ENCODE data around the gene FABP3.
A peak's percentile ranks its signal among the peaks of the same experiment; 100 is the strongest.
"Not testable (repeated sequence)": the region's sequence is repeated elsewhere in the genome, so short reads cannot be mapped to it uniquely, and the experiment has no call there.

FABP3 gene

GRCh38 chr1:31398246-31398645 lies 25.4 kb upstream of the FABP3 start:
- DNase-seq (ENCODE audit: low read depth in 2 of 2): no peak

- DNase-seq (ENCODE audit: low read depth in 2 of 2): no peak
Measured at GRCh38 chr1:31397360-31398095, 24.7 kb upstream of the FABP3 start.

- no peak for DNase-seq (ENCODE audit: low read depth in 2 of 2)
Measured at GRCh38 chr1:31396633-31397351, 23.9 kb upstream of the FABP3 start.

- DNase-seq (ENCODE audit: low read depth in 2 of 2): peak; percentile 71 to 80
Measured at GRCh38 chr1:31394584-31395193, 21.8 kb upstream of the FABP3 start.

GRCh38 chr1:31393463-31393862 lies 20.6 kb upstream of the FABP3 start:
- no peak for DNase-seq (ENCODE audit: low read depth in 2 of 2)

- DNase-seq (ENCODE audit: low read depth in 2 of 2): no peak
Measured at GRCh38 chr1:31390071-31390470, 17.2 kb upstream of the FABP3 start.

- no peak for DNase-seq (ENCODE audit: low read depth in 2 of 2)
Measured at GRCh38 chr1:31389616-31390015, 16.7 kb upstream of the FABP3 start.

- DNase-seq (ENCODE audit: low read depth in 2 of 2): no peak
Measured at GRCh38 chr1:31387612-31388011, 14.7 kb upstream of the FABP3 start.

- DNase-seq (ENCODE audit: low read depth in 2 of 2): not testable (repeated sequence)
Measured at GRCh38 chr1:31386576-31387243, 13.8 kb upstream of the FABP3 start.

- DNase-seq (ENCODE audit: low read depth in 2 of 2): no peak
Measured at GRCh38 chr1:31383967-31384366, 11.1 kb upstream of the FABP3 start.

- DNase-seq (ENCODE audit: low read depth in 2 of 2): no peak
Measured at GRCh38 chr1:31382379-31382989, 9.6 kb upstream of the FABP3 start.

GRCh38 chr1:31381394-31382294 lies 8.8 kb upstream of the FABP3 start:
- no peak for DNase-seq (ENCODE audit: low read depth in 2 of 2)

- DNase-seq (ENCODE audit: low read depth in 2 of 2): no peak
Measured at GRCh38 chr1:31380181-31380580, 7.3 kb upstream of the FABP3 start.

- DNase-seq (ENCODE audit: low read depth in 2 of 2): no peak
Measured at GRCh38 chr1:31378001-31378400, 5.1 kb upstream of the FABP3 start.

- no peak for DNase-seq (ENCODE audit: low read depth in 2 of 2)
Measured at GRCh38 chr1:31377364-31377863, 4.5 kb upstream of the FABP3 start.

- no peak for DNase-seq (ENCODE audit: low read depth in 2 of 2)
Measured at GRCh38 chr1:31376375-31377134, 3.7 kb upstream of the FABP3 start.

- DNase-seq (ENCODE audit: low read depth in 2 of 2): no peak
Measured at GRCh38 chr1:31374511-31375196, 1.8 kb upstream of the FABP3 start.

- DNase-seq (ENCODE audit: low read depth in 2 of 2): no peak
Measured at GRCh38 chr1:31373897-31374486, 1.1 kb upstream of the FABP3 start.

- DNase-seq (ENCODE audit: low read depth in 2 of 2): no peak
Measured at GRCh38 chr1:31372751-31373055, 173 bp downstream of the FABP3 start.

Measured in activated CD4-positive, alpha-beta T cell treated with anti-CD3 and anti-CD28 coated beads for 24 hours (primary cell).